HepG2 (cell line): ENCODE results near the gene RGL3. TPM values are rescaled to one million over a fixed set of nuclear protein-coding genes. Genes with fewer than 3 reads are reported as not detected.

Source experiments
- ATAC-seq: fragments of 200-7000 bp; cut with Tn5 transposase; 3 replicates; pipeline ENCODE4 v1.9.1; 2020; ENCODE audit warnings: mild to moderate bottlenecking, moderate library complexity
- BruUV-seq: library from RNA; stranded (reverse); fragments of 400-500 nt; replicated peaks from 2 replicates; lab custom pipeline; 2021; lab: Mats Ljungman, UMichigan
- CTCF ChIA-PET: fragments of 300-600 bp; formaldehyde crosslinking; extraction: SDS; loops from one replicate; lab custom pipeline; 2021; ENCODE audit warnings: low total read pairs, inconsistent platforms, low intra/inter-chr PET ratio; lab: Yijun Ruan, JAX
- POLR2A ChIA-PET: fragments of 350-600 bp; sonication (Branson Sonifier 250); formaldehyde crosslinking; loops from one replicate; lab custom pipeline; 2020; ENCODE audit warnings: antibody characterized with exemption, inconsistent platforms; lab: Yijun Ruan, JAX
- DNase-seq: peaks from one replicate; pipeline ENCODE4 v3.0.0-alpha.2; 2015; ENCODE audit warnings: low spot score
- FAIRE-seq: peaks from 3 replicates; lab custom pipeline; 2011; peaks lifted over from hg19 to GRCh38; lab: Jason Lieb, UNC
- H2AFZ ChIP-seq: one replicate; pipeline ENCODE4 v1.6.1; 2011; ENCODE audit warnings: low read length, inconsistent platforms
- H3K27ac ChIP-seq: fragments of 300-600 bp; 3 replicates; pipeline ENCODE4 v1.8.0; 2011; ENCODE audit warnings: mixed run types, mild to moderate bottlenecking, mixed read lengths, low read length, inconsistent platforms; ENCODE audit not compliant: insufficient read depth; ENCODE audit errors: extremely low read length
- H3K27me3 ChIP-seq, 2 experiments: fragments of 200-600 bp in 1 of 2; 2 replicates in 1 of 2; 3 replicates in 1 of 2; pipeline versions ENCODE4 v1.6.0 to v1.8.0; 2011; ENCODE audit warnings: low read length in 2 of 2, mild to moderate bottlenecking in 2 of 2, moderate library complexity in 2 of 2, inconsistent platforms in 1 of 2; ENCODE audit not compliant: insufficient read depth in 2 of 2, control insufficient read depth in 1 of 2
- H3K36me3 ChIP-seq, 2 experiments: fragments of 200-600 bp in 1 of 2; replicated peaks in 1 of 2; 2 replicates in 1 of 2; 3 replicates in 1 of 2; pipeline versions ENCODE4 v1.5.1 to v1.8.0; 2011; ENCODE audit warnings: low read length in 2 of 2, inconsistent platforms in 1 of 2; ENCODE audit not compliant: insufficient read depth in 2 of 2, control insufficient read depth in 1 of 2
- H3K4me1 ChIP-seq: 2 replicates; pipeline ENCODE4 v1.5.1; 2012; ENCODE audit warnings: low read length, inconsistent platforms; ENCODE audit not compliant: insufficient read depth
- H3K4me2 ChIP-seq: 2 replicates; pipeline ENCODE4 v1.6.0; 2011; ENCODE audit warnings: low read depth, low read length, inconsistent platforms
- H3K4me3 ChIP-seq, 3 experiments: fragments of 200-600 bp in 1 of 3; sonication (generic), shearing (Covaris generic) in 1 of 3; replicated peaks in 1 of 3; 2 replicates each; pipeline ENCODE4 v1.5.1; 2011 to 2016; ENCODE audit warnings: low read length in 3 of 3, inconsistent platforms in 2 of 3, low read depth in 2 of 3, mild to moderate bottlenecking in 2 of 3, control low read depth in 1 of 3, mixed read lengths in 1 of 3; ENCODE audit not compliant: insufficient read depth in 1 of 3
- H3K79me2 ChIP-seq: one replicate; pipeline ENCODE4 v1.6.1; 2011; ENCODE audit warnings: low read length, inconsistent platforms; ENCODE audit not compliant: insufficient read depth
- H3K9ac ChIP-seq: 2 replicates; pipeline ENCODE4 v1.6.0; 2011; ENCODE audit warnings: mild to moderate bottlenecking, low read depth, low read length, inconsistent platforms; ENCODE audit not compliant: insufficient read depth
- H3K9me3 ChIP-seq: 2 replicates; pipeline ENCODE4 v1.5.1; 2012; ENCODE audit warnings: mild to moderate bottlenecking, low read length
- H4K20me1 ChIP-seq: 2 replicates; pipeline ENCODE4 v1.6.0; 2011; ENCODE audit warnings: inconsistent platforms, mild to moderate bottlenecking, low read length, moderate library complexity; ENCODE audit not compliant: insufficient read depth
- ATF7 ChIP-seq, 2 experiments: fragments of 450-650 bp in 1 of 2; sonication (generic) in 1 of 2; formaldehyde crosslinking in 1 of 2; IDR thresholded peaks; 2 replicates each; pipeline versions ENCODE4 v1.4.0 to v1.6.1; 2016 to 2020; ENCODE audit warnings: antibody characterized with exemption in 1 of 2, mild to moderate bottlenecking in 1 of 2, missing genetic modification reagents in 1 of 2
- CHD4 ChIP-seq: fragments of 200-600 bp; sonication (generic); IDR thresholded peaks from 2 replicates; pipeline ENCODE4 v1.7.0; 2017; ENCODE audit warnings: mild to moderate bottlenecking, low read length, borderline replicate concordance
- KDM6A ChIP-seq: IDR thresholded peaks from 2 replicates; pipeline ENCODE4 v1.6.1; 2016; ENCODE audit warnings: low read depth
- MTF1 ChIP-seq: sonication (generic); formaldehyde crosslinking; IDR thresholded peaks from 2 replicates; pipeline ENCODE4 v1.5.0; 2020; ENCODE audit warnings: missing genetic modification reagents
- NFIC ChIP-seq: IDR thresholded peaks from 2 replicates; pipeline ENCODE4 v1.6.1; 2012; ENCODE audit warnings: mild to moderate bottlenecking, low read length, inconsistent platforms
- NONO ChIP-seq, 2 experiments: fragments of 450-650 bp in 1 of 2; sonication (generic) in 1 of 2; formaldehyde crosslinking in 1 of 2; IDR thresholded peaks in 1 of 2; conservative IDR thresholded peaks in 1 of 2; 2 replicates each; pipeline versions ENCODE4 v1.6.1 to v1.8.0; 2017 to 2022; ENCODE audit warnings: mild to moderate bottlenecking in 1 of 2, missing genetic modification reagents in 1 of 2, moderate library complexity in 1 of 2
- NR2F6 ChIP-seq, 2 experiments: IDR thresholded peaks; 2 replicates each; pipeline ENCODE4 v1.6.1; 2016; ENCODE audit warnings: antibody characterized with exemption in 1 of 2, mild to moderate bottlenecking in 1 of 2
- NR3C1 ChIP-seq: sonication (generic); formaldehyde crosslinking; IDR thresholded peaks from 2 replicates; pipeline ENCODE4 v1.4.0; 2020; ENCODE audit warnings: missing genetic modification reagents
- RBAK ChIP-seq: sonication (generic); formaldehyde crosslinking; IDR thresholded peaks from 2 replicates; pipeline ENCODE4 v1.5.1; 2020; ENCODE audit warnings: mild to moderate bottlenecking, missing genetic modification reagents
- RXRB ChIP-seq: IDR thresholded peaks from 2 replicates; pipeline ENCODE4 v1.6.1; 2016; ENCODE audit warnings: borderline replicate concordance, missing genetic modification reagents, missing compliant biosample characterization
- SMARCC2 ChIP-seq: fragments of 450-650 bp; IDR thresholded peaks from 2 replicates; pipeline ENCODE4 v1.6.1; 2017; ENCODE audit warnings: antibody characterized with exemption, mild to moderate bottlenecking
- ZBTB21 ChIP-seq: sonication (generic); formaldehyde crosslinking; IDR thresholded peaks from 2 replicates; pipeline ENCODE4 v1.4.0; 2020; ENCODE audit warnings: missing genetic modification reagents
- ZFP36L1 ChIP-seq: sonication (generic); formaldehyde crosslinking; IDR thresholded peaks from 2 replicates; pipeline ENCODE4 v1.8.0; 2022; ENCODE audit warnings: mild to moderate bottlenecking, missing genetic modification reagents, moderate library complexity
- ZNF180 ChIP-seq: sonication (generic); formaldehyde crosslinking; IDR thresholded peaks from 2 replicates; pipeline ENCODE4 v1.4.0; 2020; ENCODE audit warnings: low read depth, missing genetic modification reagents, borderline replicate concordance
- ZNF20 ChIP-seq: sonication (generic); formaldehyde crosslinking; IDR thresholded peaks from 2 replicates; pipeline ENCODE4 v1.4.0; 2020; ENCODE audit warnings: mild to moderate bottlenecking, moderate library complexity, missing genetic modification reagents
- ZNF276 ChIP-seq: sonication (generic); formaldehyde crosslinking; IDR thresholded peaks from 2 replicates; pipeline ENCODE4 v1.4.0; 2020; ENCODE audit warnings: mild to moderate bottlenecking, low read depth, missing genetic modification reagents
- ZNF329 ChIP-seq: sonication (generic); formaldehyde crosslinking; IDR thresholded peaks from 2 replicates; pipeline ENCODE4 v1.9.0; 2021; ENCODE audit warnings: low read depth, mild to moderate bottlenecking, missing genetic modification reagents
- ZNF460 ChIP-seq: sonication (generic); formaldehyde crosslinking; IDR thresholded peaks from 2 replicates; pipeline ENCODE4 v1.5.1; 2020; ENCODE audit warnings: missing genetic modification reagents, mild to moderate bottlenecking, borderline replicate concordance
- ZNF75D ChIP-seq: sonication (generic); formaldehyde crosslinking; IDR thresholded peaks from 2 replicates; pipeline ENCODE4 v1.8.1; 2023; ENCODE audit warnings: missing genetic modification reagents, mild to moderate bottlenecking, borderline replicate concordance
- WGBS: methylation state at CpG from one replicate; pipeline ENCODE4 v1.1.6; 2017; ENCODE audit warnings: low lambda C conversion rate; 5-methylcytosine and 5-hydroxymethylcytosine counted together
- in situ Hi-C: cut with HindIII; loops from 2 replicates; pipeline ENCODE4 v1.10.0; 2017; ENCODE audit warnings: low pct_unique_long_range_greater_than_20kb; ENCODE audit not compliant: extremely low pct_ligation_motif_present
- intact Hi-C: fragments of 100-400 bp; cut with micrococcal nuclease; formaldehyde crosslinking; loops from one replicate; pipeline ENCODE4 v1.10.0; 2022; ENCODE audit not compliant: unreplicated experiment
- polyA plus RNA-seq, 8 experiments: library from polyadenylated mRNA; depleted of rRNA in 3 of 8; stranded (reverse) in 7 of 8; unstranded in 1 of 8; fragments of >200 nt; fragmentation: Illumina TruSeq in 4 of 8; extraction: Trizol in 4 of 8; gene quantifications; 2 replicates each; pipeline versions ENCODE4 v1.2.1 to v1.2.3, GENCODE V29; 2011 to 2016; ENCODE audit warnings: low read depth in 4 of 8, missing spikeins in 1 of 8, mixed read lengths in 1 of 8; ENCODE audit not compliant: insufficient read depth in 1 of 8
- total RNA-seq, 5 experiments: library from RNA; depleted of rRNA; stranded (reverse); fragments of >200 nt; fragmentation: Illumina TruSeq; extraction: Trizol; gene quantifications; 2 replicates each; pipeline ENCODE4 v1.2.3, GENCODE V29; 2016; ENCODE audit warnings: low read depth in 1 of 5
- TF ChIP-seq, protein P1 (sequence below): sonication (generic); formaldehyde crosslinking; IDR thresholded peaks from 2 replicates; pipeline ENCODE4 v1.8.0; 2022; ENCODE audit warnings: mild to moderate bottlenecking, missing genetic modification reagents
- TF ChIP-seq, protein P2 (sequence below): fragments of 450-650 bp; IDR thresholded peaks from 2 replicates; pipeline ENCODE4 v1.6.1; 2017

Gene RGL3
- total and polyA plus RNA-seq, 2 of the 13 experiments (the other 11 are each of a cell fraction or from before 2014, with no cell fraction given), result 4.2 to 7.6 TPM

DNA sequence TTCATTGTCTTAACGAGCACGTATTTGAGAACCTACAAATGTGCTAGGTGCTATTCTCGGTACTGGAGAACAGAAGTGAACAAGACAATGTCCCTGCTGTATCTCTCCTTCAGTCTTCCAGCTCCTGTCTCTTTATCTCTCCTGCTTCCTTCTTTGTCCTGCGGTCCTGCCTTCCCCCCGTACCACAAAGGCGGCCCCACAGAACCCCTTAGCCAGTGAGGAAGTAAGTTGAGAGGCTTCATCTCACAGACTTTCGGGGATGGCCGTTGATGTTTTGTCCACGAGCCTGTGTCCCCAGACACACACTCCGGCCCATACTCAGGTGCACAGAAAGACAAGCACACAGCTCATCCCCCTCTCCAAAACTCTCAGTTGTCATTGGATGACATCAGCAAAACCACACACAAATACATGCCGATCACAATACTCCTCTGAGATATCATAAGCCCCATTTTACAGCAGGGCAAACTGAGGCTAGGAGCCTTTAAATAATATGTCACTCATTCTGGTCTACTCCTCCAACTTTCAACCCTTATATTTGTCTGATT, 45.2 kb downstream of the RGL3 start:
- BruUV-seq, result no TSS peak
- in situ Hi-C loops (no loop called here), intact Hi-C loops (loop anchor here (1.0 kb wide), 1 partner anchor 30 kb away; no protein-coding TSS in a partner anchor)
- Histone ChIP-seq H3K79me2 (peaks cover 12% of the 10 kb centered on the region), H3K9me3 (no peaks in the 10 kb centered on the region), H3K27me3 (no peaks in the 10 kb centered on the region; a peak in 1 of 5 replicates), H3K4me1 (peaks cover 35% of the 10 kb centered on the region), H3K36me3 (peaks cover 1 to 13% of the 10 kb centered on the region in 2 experiments; a peak in 2 of 5 replicates), H4K20me1 (no peaks in the 10 kb centered on the region), H3K9ac (peak overlapping the region; percentile 86), H2AFZ (no peak overlapping the region), H3K4me3 (peak overlapping the region; percentile 69 to 80 (median 75)), H3K27ac (peak overlapping the region; percentile 95), H3K4me2 (peak overlapping the region; percentile 92)
- CTCF ChIA-PET, result no interaction called here
- WGBS, result 62% methylated on average over 11 of the region's 11 CpGs
- POLR2A ChIA-PET, result interaction anchor here (0.7 to 3.3 kb wide), 29 partner anchors 10 to 231 kb away, joined by 3 to 68 read pairs (median 6); partner anchors contain the start of genes CCDC159, ECSIT, ELOF1 and EPOR
- DNase-seq, result no peak
- no peak for FAIRE-seq
- no peak for ATAC-seq
- TF ChIP-seq, protein P1, sequence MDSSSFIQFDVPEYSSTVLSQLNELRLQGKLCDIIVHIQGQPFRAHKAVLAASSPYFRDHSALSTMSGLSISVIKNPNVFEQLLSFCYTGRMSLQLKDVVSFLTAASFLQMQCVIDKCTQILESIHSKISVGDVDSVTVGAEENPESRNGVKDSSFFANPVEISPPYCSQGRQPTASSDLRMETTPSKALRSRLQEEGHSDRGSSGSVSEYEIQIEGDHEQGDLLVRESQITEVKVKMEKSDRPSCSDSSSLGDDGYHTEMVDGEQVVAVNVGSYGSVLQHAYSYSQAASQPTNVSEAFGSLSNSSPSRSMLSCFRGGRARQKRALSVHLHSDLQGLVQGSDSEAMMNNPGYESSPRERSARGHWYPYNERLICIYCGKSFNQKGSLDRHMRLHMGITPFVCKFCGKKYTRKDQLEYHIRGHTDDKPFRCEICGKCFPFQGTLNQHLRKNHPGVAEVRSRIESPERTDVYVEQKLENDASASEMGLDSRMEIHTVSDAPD (CRISPR knock-in tag), result 0 out of 2 replicates have a peak, but pooled peaks have one; percentile 28
- TF ChIP-seq CHD4, result peak; percentile 99
- no peak for TF ChIP-seq ZBTB21 (CRISPR knock-in tag)
- no peak for TF ChIP-seq RXRB
- TF ChIP-seq KDM6A (CRISPR knock-in tag), result no peak
- no peak for TF ChIP-seq NR3C1 (CRISPR knock-in tag)
- TF ChIP-seq ATF7 (IDR thresholded peaks at IDR 0.05), result 0 out of 2 replicates have a peak, but pooled peaks have one; percentile 18
- no peak for TF ChIP-seq ATF7 (CRISPR knock-in tag; IDR thresholded peaks at IDR 0.05)
- TF ChIP-seq ZNF20 (CRISPR knock-in tag), result no peak
- TF ChIP-seq ZNF180 (CRISPR knock-in tag), result no peak
- no peak for TF ChIP-seq ZFP36L1
- no peak for TF ChIP-seq NONO (IDR thresholded peaks at IDR 0.05)
- no peak for TF ChIP-seq NONO (CRISPR knock-in tag; conservative IDR thresholded peaks at IDR 0.05)
- no peak for TF ChIP-seq ZNF460 (CRISPR knock-in tag)
- TF ChIP-seq, protein P2, sequence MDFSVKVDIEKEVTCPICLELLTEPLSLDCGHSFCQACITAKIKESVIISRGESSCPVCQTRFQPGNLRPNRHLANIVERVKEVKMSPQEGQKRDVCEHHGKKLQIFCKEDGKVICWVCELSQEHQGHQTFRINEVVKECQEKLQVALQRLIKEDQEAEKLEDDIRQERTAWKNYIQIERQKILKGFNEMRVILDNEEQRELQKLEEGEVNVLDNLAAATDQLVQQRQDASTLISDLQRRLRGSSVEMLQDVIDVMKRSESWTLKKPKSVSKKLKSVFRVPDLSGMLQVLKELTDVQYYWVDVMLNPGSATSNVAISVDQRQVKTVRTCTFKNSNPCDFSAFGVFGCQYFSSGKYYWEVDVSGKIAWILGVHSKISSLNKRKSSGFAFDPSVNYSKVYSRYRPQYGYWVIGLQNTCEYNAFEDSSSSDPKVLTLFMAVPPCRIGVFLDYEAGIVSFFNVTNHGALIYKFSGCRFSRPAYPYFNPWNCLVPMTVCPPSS, result no peak
- no peak for TF ChIP-seq NFIC
- TF ChIP-seq RBAK (CRISPR knock-in tag), result no peak
- TF ChIP-seq ZNF329 (CRISPR knock-in tag), result no peak
- no peak for TF ChIP-seq NR2F6 (IDR thresholded peaks at IDR 0.05)
- 0 out of 2 replicates have a peak, but pooled peaks have one; percentile 1 for TF ChIP-seq NR2F6 (CRISPR knock-in tag; IDR thresholded peaks at IDR 0.05)
- TF ChIP-seq SMARCC2, result no peak
- TF ChIP-seq MTF1 (CRISPR knock-in tag), result no peak
- TF ChIP-seq ZNF276 (CRISPR knock-in tag), result no peak
- TF ChIP-seq ZNF75D (CRISPR knock-in tag), result no peak
